ENCODE data around the gene PAX5. TPM values are rescaled to one million over a fixed set of nuclear protein-coding genes. Genes with fewer than 3 reads are reported as not detected.

PAX5 gene
- polyA plus RNA-seq, 1 of the 3 experiments (the other 2 are of a cell fraction) = 0.05 TPM

GRCh38 chr9:37060833-37061232, 26.8 kb upstream of the PAX5 start:
- Histone ChIP-seq H3K27ac (ENCODE audit: low read depth in 2 of 2, low read length in 1 of 2) (no peak overlapping the region), H4K20me1 (ENCODE audit: insufficient read depth) (no peaks in the 10 kb centered on the region), H3K9me3 (no peaks in the 10 kb centered on the region), H3K9me2 (no peaks in the 10 kb centered on the region), H3K9ac (no peak overlapping the region), H2AFZ (ENCODE audit: low read depth) (no peak overlapping the region), H3K36me3 (replicated peaks in 1 of 2; ENCODE audit: control insufficient read depth in 1 of 2, insufficient read depth in 2 of 2, low read length in 1 of 2) (no peaks in the 10 kb centered on the region), H3K4me2 (no peak overlapping the region), H3K79me2 (ENCODE audit: insufficient read depth) (no peaks in the 10 kb centered on the region), H3F3A (replicated peaks; ENCODE audit: insufficient read depth) (no peaks in the 10 kb centered on the region), H3K4me1 (ENCODE audit: control insufficient read depth in 1 of 2, insufficient read depth in 2 of 2, low read depth in 1 of 2, low read length in 1 of 2) (no peaks in the 10 kb centered on the region), H3K27me3 (ENCODE audit: insufficient read depth) (peaks cover 50% of the 10 kb centered on the region; the same call in 1 of the 2 replicates), H3K4me3 (ENCODE audit: low read depth in 2 of 2, low read length in 1 of 2) (no peak overlapping the region)
- ChIA-PET CTCF (interaction anchor here (1.0 to 1.5 kb wide), 3 partner anchors 12 to 201 kb away, joined by 3 to 4 read pairs (median 4); no protein-coding TSS in a partner anchor), POLR2A (no interaction called here)
- DNase-seq = no peak
- 65% methylated on average over 4 of the region's 4 CpGs for WGBS (ENCODE audit: low lambda C conversion rate)
- TF ChIP-seq GATA2 (CRISPR knock-in tag; IDR thresholded peaks at IDR 0.05) (no peak), POLR2AphosphoS5 (IDR thresholded peaks at IDR 0.05; ENCODE audit: low read depth, low read length) (no peak), CHD2 (IDR thresholded peaks at IDR 0.05; ENCODE audit: low read length, partially characterized antibody) (no peak), YY1 (IDR thresholded peaks at IDR 0.05; ENCODE audit: low read depth) (no peak), NRF1 (IDR thresholded peaks at IDR 0.05; ENCODE audit: low read depth, low read length) (no peak), SIN3A (IDR thresholded peaks at IDR 0.05; ENCODE audit: borderline replicate concordance, low read depth, low read length) (no peak), JUND (IDR thresholded peaks at IDR 0.05) (no peak), FOXM1 (IDR thresholded peaks at IDR 0.05; ENCODE audit: low read depth) (no peak), IRF3 (IDR thresholded peaks at IDR 0.05; ENCODE audit: low read depth, low read length) (no peak), USF2 (IDR thresholded peaks at IDR 0.05; ENCODE audit: borderline replicate concordance, low read depth, low read length) (no peak), FOSL2 (IDR thresholded peaks at IDR 0.05; ENCODE audit: borderline replicate concordance, low read depth) (no peak), USF1 (IDR thresholded peaks at IDR 0.05; ENCODE audit: borderline replicate concordance, low read depth) (no peak), RCOR1 (IDR thresholded peaks at IDR 0.05; ENCODE audit: low read length) (no peak), FOXJ3 (CRISPR knock-in tag; IDR thresholded peaks at IDR 0.05) (no peak), TAF1 (IDR thresholded peaks at IDR 0.05; ENCODE audit: borderline replicate concordance, low read depth, low read length) (no peak), SMC3 (IDR thresholded peaks at IDR 0.05; ENCODE audit: low read depth, low read length) (no peak), RAD21 (IDR thresholded peaks at IDR 0.05; ENCODE audit: low read length) (no peak)
- TF ChIP-seq, protein P1, sequence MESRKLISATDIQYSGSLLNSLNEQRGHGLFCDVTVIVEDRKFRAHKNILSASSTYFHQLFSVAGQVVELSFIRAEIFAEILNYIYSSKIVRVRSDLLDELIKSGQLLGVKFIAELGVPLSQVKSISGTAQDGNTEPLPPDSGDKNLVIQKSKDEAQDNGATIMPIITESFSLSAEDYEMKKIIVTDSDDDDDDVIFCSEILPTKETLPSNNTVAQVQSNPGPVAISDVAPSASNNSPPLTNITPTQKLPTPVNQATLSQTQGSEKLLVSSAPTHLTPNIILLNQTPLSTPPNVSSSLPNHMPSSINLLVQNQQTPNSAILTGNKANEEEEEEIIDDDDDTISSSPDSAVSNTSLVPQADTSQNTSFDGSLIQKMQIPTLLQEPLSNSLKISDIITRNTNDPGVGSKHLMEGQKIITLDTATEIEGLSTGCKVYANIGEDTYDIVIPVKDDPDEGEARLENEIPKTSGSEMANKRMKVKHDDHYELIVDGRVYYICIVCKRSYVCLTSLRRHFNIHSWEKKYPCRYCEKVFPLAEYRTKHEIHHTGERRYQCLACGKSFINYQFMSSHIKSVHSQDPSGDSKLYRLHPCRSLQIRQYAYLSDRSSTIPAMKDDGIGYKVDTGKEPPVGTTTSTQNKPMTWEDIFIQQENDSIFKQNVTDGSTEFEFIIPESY (IDR thresholded peaks at IDR 0.05; ENCODE audit: borderline replicate concordance, low read depth) = no peak
- TF ChIP-seq, protein P2, sequence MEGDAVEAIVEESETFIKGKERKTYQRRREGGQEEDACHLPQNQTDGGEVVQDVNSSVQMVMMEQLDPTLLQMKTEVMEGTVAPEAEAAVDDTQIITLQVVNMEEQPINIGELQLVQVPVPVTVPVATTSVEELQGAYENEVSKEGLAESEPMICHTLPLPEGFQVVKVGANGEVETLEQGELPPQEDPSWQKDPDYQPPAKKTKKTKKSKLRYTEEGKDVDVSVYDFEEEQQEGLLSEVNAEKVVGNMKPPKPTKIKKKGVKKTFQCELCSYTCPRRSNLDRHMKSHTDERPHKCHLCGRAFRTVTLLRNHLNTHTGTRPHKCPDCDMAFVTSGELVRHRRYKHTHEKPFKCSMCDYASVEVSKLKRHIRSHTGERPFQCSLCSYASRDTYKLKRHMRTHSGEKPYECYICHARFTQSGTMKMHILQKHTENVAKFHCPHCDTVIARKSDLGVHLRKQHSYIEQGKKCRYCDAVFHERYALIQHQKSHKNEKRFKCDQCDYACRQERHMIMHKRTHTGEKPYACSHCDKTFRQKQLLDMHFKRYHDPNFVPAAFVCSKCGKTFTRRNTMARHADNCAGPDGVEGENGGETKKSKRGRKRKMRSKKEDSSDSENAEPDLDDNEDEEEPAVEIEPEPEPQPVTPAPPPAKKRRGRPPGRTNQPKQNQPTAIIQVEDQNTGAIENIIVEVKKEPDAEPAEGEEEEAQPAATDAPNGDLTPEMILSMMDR (IDR thresholded peaks at IDR 0.05) = no peak
